GM18870 (cell line): Measurements from ENCODE around the gene HDHD3.
"Not testable (repeated sequence)": the region's sequence is repeated elsewhere in the genome, so short reads cannot be mapped to it uniquely, and the experiment has no call there.

ENCODE experiments used
- ATAC-seq: cut with Tn5 transposase; IDR thresholded peaks from one replicate; pipeline ENCODE4 v1.9.1; 2021; ENCODE audit warnings: moderate library complexity; ENCODE audit not compliant: unreplicated experiment

Gene HDHD3

GRCh38 chr9:113390192-113390960 is 13.6 kb upstream of the HDHD3 start:
- ATAC-seq = no peak

GRCh38 chr9:113389451-113389850 is 12.7 kb upstream of the HDHD3 start:
- no peak for ATAC-seq

- no peak for ATAC-seq
Measured at GRCh38 chr9:113388833-113389232, 12.0 kb upstream of the HDHD3 start.

GRCh38 chr9:113387560-113388230 is 10.9 kb upstream of the HDHD3 start:
- no peak for ATAC-seq

GRCh38 chr9:113386571-113387393 is 10.0 kb upstream of the HDHD3 start:
- ATAC-seq = no peak

GRCh38 chr9:113381909-113382411 is 5.2 kb upstream of the HDHD3 start:
- ATAC-seq = no peak

- ATAC-seq = not testable (repeated sequence)
Measured at GRCh38 chr9:113381441-113381840, 4.7 kb upstream of the HDHD3 start.

GRCh38 chr9:113380869-113381378 is 4.1 kb upstream of the HDHD3 start:
- ATAC-seq = no peak

GRCh38 chr9:113379829-113380210 is 3.0 kb upstream of the HDHD3 start:
- ATAC-seq = not testable (repeated sequence)

- not testable (repeated sequence) for ATAC-seq
Measured at GRCh38 chr9:113379094-113379828, 2.5 kb upstream of the HDHD3 start.

- ATAC-seq = no peak
Measured at GRCh38 chr9:113375057-113376023, 1.4 kb downstream of the HDHD3 start.

GRCh38 chr9:113373676-113374392 is 3.0 kb downstream of the HDHD3 start:
- ATAC-seq = no peak

GRCh38 chr9:113373256-113373655 is 3.5 kb downstream of the HDHD3 start:
- ATAC-seq = no peak

- ATAC-seq = no peak
Measured at GRCh38 chr9:113372059-113372458, 4.7 kb downstream of the HDHD3 start.

- no peak for ATAC-seq
Measured at GRCh38 chr9:113370806-113371325, 5.9 kb downstream of the HDHD3 start.

- ATAC-seq = no peak
Measured at GRCh38 chr9:113369855-113370140, 7.0 kb downstream of the HDHD3 start.

GRCh38 chr9:113368982-113369854 is 7.6 kb downstream of the HDHD3 start:
- no peak for ATAC-seq
